Endodermal cell (in vitro differentiated cells): ENCODE measurements around the gene PEA15. TPM values are rescaled to one million over a fixed set of nuclear protein-coding genes. Genes with fewer than 3 reads are reported as not detected.
A peak's percentile ranks its signal among the peaks of the same experiment; 100 is the strongest.

ENCODE experiments used
- DNase-seq: peaks from one replicate; pipeline ENCODE4 v3.0.0-alpha.2; 2017
- H3K27ac ChIP-seq: 2 replicates; pipeline ENCODE4 v1.5.1; 2013; ENCODE audit warnings: mild to moderate bottlenecking, low read depth, low read length, moderate library complexity
- H3K27me3 ChIP-seq: 2 replicates; pipeline ENCODE4 v1.6.1; 2013; ENCODE audit warnings: mild to moderate bottlenecking, low read length, moderate library complexity; ENCODE audit not compliant: insufficient read depth, control insufficient read depth, poor library complexity, severe bottlenecking
- H3K36me3 ChIP-seq: 2 replicates; pipeline ENCODE4 v1.7.0; 2013; ENCODE audit warnings: mild to moderate bottlenecking, low read length, moderate library complexity; ENCODE audit not compliant: control insufficient read depth, insufficient read depth
- H3K4me1 ChIP-seq: one replicate; pipeline ENCODE4 v1.7.0; 2013; ENCODE audit warnings: low read length; ENCODE audit not compliant: control insufficient read depth, insufficient read depth
- H3K4me3 ChIP-seq: 2 replicates; pipeline ENCODE4 v1.5.1; 2013; ENCODE audit warnings: mild to moderate bottlenecking, low read length, moderate library complexity
- H3K9ac ChIP-seq: 2 replicates; pipeline ENCODE4 v1.6.1; 2013; ENCODE audit warnings: mild to moderate bottlenecking, low read length, moderate library complexity; ENCODE audit not compliant: poor library complexity, severe bottlenecking; ENCODE audit errors: extremely low read depth
- H3K9me3 ChIP-seq: 2 replicates; pipeline ENCODE4 v1.6.1; 2013; ENCODE audit warnings: mild to moderate bottlenecking, low read length, moderate library complexity; ENCODE audit not compliant: control insufficient read depth
- H3K27ac Mint-ChIP-seq: 2 replicates; pipeline ENCODE4 v1.8.0; 2020; ENCODE audit warnings: mixed read lengths
- H3K27me3 Mint-ChIP-seq: 2 replicates; pipeline ENCODE4 v1.8.0; 2021; ENCODE audit warnings: mild to moderate bottlenecking, mixed read lengths; ENCODE audit not compliant: insufficient read depth
- H3K36me3 Mint-ChIP-seq: 2 replicates; pipeline ENCODE4 v1.8.0; 2020; ENCODE audit warnings: low read depth, mixed read lengths
- H3K4me1 Mint-ChIP-seq: 2 replicates; pipeline ENCODE4 v1.8.0; 2020; ENCODE audit warnings: mixed read lengths
- H3K4me3 Mint-ChIP-seq: 2 replicates; pipeline ENCODE4 v1.8.0; 2020; ENCODE audit warnings: mild to moderate bottlenecking, moderate library complexity, mixed read lengths
- H3K9me3 Mint-ChIP-seq: 2 replicates; pipeline ENCODE4 v1.8.0; 2020; ENCODE audit warnings: mild to moderate bottlenecking, mixed read lengths
- WGBS, 2 experiments: methylation state at CpG; one replicate each; pipeline versions ENCODE4 v1.1.5 to v1.1.7; 2013; ENCODE audit warnings: missing lambda C conversion rate in 2 of 2, mixed read lengths in 1 of 2; ENCODE audit not compliant: insufficient coverage in 1 of 2, insufficient read length in 1 of 2; 5-methylcytosine and 5-hydroxymethylcytosine counted together
- total RNA-seq, 2 donors: library from RNA; stranded (reverse); fragmentation: NEBNext Ultra II Directional in 1 of 2; extraction: Animal tissue kit (Norgen Biotek cat#: 25700) in 1 of 2; gene quantifications; 2 replicates in 1 of 2; 3 replicates in 1 of 2; pipeline ENCODE4 v1.2.1, GENCODE V29; 2021
- TF ChIP-seq, protein P1 (sequence below): fragments of 200-600 bp; sonication (generic); conservative IDR thresholded peaks from 2 replicates; pipeline ENCODE4 v1.5.0; 2021; ENCODE audit warnings: antibody characterized with exemption, mild to moderate bottlenecking

Gene PEA15
- total RNA-seq, 2 donors from 2014 or later = 55.9 to 56.3 TPM

DNA sequence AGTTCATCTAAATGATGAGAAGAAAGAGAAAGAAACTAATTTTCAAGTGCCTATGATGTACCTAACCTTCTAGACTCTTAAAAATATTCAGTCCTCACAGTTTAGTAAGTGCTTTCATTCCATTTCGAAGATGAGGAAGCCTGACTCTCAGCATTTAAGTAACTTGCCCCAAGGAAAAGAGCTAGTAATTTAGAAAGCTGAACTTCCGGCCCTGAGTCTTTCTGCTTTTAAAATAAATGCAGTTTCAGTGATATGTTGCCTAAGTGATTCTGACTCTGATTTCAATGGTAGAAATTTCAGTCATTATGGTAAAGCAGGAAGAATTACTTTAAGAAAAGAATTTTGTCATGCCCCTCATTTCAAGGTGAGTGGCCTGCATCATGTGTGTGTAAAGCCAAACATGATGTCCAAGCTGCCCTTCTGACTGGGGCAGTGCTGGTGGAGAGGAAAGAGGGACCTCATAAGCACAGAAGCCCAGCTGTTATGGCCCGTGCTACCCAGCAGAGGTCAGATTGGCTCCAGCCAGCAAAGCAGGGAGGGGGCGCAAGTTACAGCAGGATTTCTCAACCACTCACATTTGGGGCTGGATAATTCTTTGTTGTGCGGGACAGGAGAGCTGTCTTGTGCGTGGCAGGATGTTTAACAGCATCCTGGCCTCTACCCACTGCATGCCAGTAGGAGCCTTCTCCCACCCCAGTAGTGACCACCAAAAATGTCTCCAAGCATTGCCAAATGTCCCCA is 43.0 kb upstream of the PEA15 start:
- Histone ChIP-seq H3K9ac (no peak overlapping the region), H3K27ac (no peak overlapping the region), H3K4me3 (no peak overlapping the region), H3K36me3 (no peaks in the 10 kb centered on the region), H3K27me3 (no peaks in the 10 kb centered on the region), H3K4me1 (no peaks in the 10 kb centered on the region), H3K9me3 (no peaks in the 10 kb centered on the region)
- DNase-seq = peak; percentile 88
- 50 to 90% methylated on average over 2 to 6 of the region's 6 CpGs for WGBS, 2 experiments
- H3K9me3 Mint-ChIP-seq = no peaks in the 10 kb centered on the region
- peaks cover 13% of the 10 kb centered on the region for H3K4me1 Mint-ChIP-seq
- no peaks in the 10 kb centered on the region for H3K36me3 Mint-ChIP-seq
- no peaks in the 10 kb centered on the region for H3K27me3 Mint-ChIP-seq
- H3K4me3 Mint-ChIP-seq = no peak overlapping the region
- no peak overlapping the region for H3K27ac Mint-ChIP-seq
- TF ChIP-seq, protein P1, sequence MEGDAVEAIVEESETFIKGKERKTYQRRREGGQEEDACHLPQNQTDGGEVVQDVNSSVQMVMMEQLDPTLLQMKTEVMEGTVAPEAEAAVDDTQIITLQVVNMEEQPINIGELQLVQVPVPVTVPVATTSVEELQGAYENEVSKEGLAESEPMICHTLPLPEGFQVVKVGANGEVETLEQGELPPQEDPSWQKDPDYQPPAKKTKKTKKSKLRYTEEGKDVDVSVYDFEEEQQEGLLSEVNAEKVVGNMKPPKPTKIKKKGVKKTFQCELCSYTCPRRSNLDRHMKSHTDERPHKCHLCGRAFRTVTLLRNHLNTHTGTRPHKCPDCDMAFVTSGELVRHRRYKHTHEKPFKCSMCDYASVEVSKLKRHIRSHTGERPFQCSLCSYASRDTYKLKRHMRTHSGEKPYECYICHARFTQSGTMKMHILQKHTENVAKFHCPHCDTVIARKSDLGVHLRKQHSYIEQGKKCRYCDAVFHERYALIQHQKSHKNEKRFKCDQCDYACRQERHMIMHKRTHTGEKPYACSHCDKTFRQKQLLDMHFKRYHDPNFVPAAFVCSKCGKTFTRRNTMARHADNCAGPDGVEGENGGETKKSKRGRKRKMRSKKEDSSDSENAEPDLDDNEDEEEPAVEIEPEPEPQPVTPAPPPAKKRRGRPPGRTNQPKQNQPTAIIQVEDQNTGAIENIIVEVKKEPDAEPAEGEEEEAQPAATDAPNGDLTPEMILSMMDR = peak; percentile 83

GRCh38 chr1:160162931-160163330 is 42.3 kb upstream of the PEA15 start:
- 87 to 100% methylated on average over 1 to 2 of the region's 2 CpGs for WGBS, 2 experiments
- Mint-ChIP-seq H3K9me3 (no peaks in the 10 kb centered on the region), H3K4me3 (no peak overlapping the region), H3K36me3 (no peaks in the 10 kb centered on the region), H3K27ac (no peak overlapping the region), H3K27me3 (no peaks in the 10 kb centered on the region), H3K4me1 (peaks cover 15% of the 10 kb centered on the region)
- Histone ChIP-seq H3K9me3 (no peaks in the 10 kb centered on the region), H3K27ac (no peak overlapping the region), H3K36me3 (no peaks in the 10 kb centered on the region), H3K9ac (no peak overlapping the region), H3K4me1 (no peaks in the 10 kb centered on the region), H3K27me3 (no peaks in the 10 kb centered on the region), H3K4me3 (no peak overlapping the region)
- TF ChIP-seq, protein P1 = no peak
- no peak for DNase-seq

DNA sequence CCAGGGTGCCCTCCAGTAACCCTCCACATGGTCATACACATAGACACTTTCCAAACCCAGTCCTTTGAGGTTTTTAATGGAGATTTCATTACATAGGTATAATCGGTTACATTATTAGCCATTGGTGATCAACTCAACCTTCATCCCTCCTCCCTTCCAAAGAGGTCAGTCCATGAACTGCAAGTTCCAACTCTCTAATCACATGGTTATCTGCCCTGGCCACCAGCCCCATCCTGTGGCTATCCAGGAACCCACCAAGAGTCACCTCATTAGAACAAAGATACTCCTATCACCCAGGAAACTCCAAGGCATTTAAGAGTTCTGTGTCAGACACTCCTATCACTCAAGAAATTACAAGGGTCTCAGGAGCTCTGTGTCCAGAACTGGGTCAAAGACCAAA is 41.6 kb upstream of the PEA15 start:
- Histone ChIP-seq H3K4me1 (no peaks in the 10 kb centered on the region), H3K27ac (no peak overlapping the region), H3K9me3 (no peaks in the 10 kb centered on the region), H3K4me3 (no peak overlapping the region), H3K27me3 (no peaks in the 10 kb centered on the region), H3K9ac (no peak overlapping the region), H3K36me3 (no peaks in the 10 kb centered on the region)
- no peak overlapping the region for H3K4me3 Mint-ChIP-seq
- peaks cover 16% of the 10 kb centered on the region for H3K4me1 Mint-ChIP-seq
- no peak overlapping the region for H3K27ac Mint-ChIP-seq
- no peaks in the 10 kb centered on the region for H3K9me3 Mint-ChIP-seq
- 96% methylated on average over 1 of the region's 1 CpG; no CpG with 5 or more reads in 1 of the 2 experiments for WGBS, 2 experiments
- no peaks in the 10 kb centered on the region for H3K36me3 Mint-ChIP-seq
- H3K27me3 Mint-ChIP-seq = no peaks in the 10 kb centered on the region
- TF ChIP-seq, protein P1 = peak; percentile 72
- DNase-seq = no peak
